ENCODE data around the gene AARS1.
"Not testable (repeated sequence)": the region's sequence is repeated elsewhere in the genome, so short reads cannot be mapped to it uniquely, and the experiment has no call there.

Gene AARS1

DNA sequence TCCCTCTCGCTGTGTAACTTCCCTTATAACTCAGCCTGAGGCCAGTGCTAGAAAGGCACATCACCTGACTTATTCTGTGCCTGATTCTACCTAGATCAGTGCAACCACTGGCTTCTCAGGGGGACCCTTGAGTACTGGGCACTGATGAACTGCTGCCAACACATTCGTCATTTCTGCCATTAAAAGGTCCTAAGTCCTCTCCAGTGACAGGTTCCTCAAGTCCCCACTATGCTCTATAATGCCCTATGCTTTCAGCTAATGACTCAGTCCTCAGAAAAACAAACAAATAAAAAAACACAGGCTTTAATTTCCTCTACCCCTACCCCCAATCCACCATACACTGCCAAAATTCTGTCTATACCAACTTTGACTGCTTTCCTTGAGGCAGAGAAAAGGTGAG lies 66.1 kb downstream of the AARS1 start:
- DNase-seq = not testable (repeated sequence)

DNA sequence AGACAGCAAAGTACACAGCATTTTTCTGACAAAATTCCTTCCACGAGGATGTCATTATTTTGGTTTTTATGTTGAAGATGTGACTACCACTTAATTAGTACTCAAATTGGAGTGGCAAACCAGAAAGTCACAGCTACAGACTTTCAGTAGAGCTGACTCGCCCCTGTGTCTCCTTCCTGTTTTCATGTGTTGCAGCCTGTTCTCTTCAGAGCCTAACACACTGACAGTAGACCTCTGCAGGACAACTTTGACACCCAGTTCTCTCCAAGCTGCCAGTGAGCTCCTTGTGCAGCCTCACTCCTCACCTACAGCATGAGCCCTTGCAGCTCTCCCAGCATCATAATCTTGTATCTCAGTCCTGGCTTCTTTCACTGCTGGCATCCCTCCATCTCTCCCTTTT lies 66.7 kb downstream of the AARS1 start:
- not testable (repeated sequence) for DNase-seq

DNA sequence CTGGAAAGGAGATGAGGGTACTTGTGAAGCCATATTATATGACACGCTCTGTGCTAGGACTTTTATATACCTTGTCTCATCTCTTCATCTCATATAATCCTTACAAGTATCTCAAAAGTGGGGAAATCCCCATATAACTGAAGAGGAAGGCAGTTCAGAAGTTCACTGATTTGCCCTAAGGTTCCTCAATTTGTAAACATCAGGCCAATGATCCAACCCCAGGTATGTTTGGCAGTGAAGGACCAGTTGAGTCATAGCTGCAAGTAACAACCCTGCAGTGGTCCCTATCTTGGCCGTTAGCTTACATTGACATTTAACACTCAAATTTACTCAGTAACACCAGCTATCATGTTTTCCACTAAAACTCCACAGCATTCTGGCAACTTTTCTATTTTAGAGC lies 70.7 kb downstream of the AARS1 start:
- not testable (repeated sequence) for DNase-seq

DNA sequence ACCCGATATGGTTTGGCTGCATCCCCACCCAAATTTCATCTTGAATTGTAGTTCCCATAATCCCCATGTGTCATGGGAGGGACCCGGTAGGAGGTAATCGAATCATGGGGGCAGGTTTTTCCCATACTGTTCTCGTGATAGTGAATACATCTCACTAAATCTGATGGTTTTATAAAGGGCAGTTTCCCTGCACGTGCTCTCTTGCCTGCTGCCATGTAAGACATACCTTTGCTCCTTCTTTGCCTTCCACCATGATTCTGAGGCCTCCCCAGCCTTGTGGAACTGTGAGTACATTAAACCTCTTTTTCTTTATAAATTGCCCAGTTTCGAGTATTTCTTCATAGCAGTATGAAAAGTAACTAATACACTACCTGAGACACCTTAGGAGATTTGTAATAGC lies 82.9 kb downstream of the AARS1 start:
- DNase-seq = not testable (repeated sequence)

DNA sequence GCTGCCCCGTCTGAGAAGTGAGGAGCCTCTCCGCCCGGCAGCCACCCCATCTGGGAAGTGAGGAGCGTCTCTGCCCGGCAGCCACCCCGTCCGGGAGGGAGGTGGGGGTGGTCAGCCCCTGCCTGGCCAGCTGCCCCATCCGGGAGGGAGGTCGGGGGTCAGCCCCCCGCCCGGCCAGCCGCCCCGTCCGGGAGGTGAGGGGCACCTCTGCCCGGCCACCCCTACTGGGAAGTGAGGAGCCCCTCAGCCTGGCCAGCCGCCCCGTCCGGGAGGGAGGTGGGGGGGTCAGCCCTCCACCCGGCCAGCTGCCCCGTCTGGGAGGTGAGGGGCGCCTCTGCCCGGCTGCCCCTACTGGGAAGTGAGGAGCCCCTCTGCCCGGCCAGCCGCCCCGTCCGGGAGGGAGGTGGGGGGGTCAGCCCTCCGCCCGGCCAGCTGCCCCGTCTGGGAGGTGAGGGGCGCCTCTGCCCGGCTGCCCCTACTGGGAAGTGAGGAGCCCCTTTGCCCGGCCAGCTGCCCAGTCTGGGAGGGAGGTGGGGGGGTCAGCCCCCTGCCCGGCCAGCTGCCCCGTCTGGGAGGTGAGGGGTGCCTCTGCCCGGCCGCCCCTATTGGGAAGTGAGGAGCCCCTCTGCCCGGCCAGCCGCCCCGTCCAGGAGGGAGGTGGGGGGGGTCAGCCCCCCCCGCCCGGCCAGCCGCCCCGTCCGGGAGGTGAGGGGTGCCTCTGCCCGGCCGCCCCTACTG lies 84.5 kb downstream of the AARS1 start:
- not testable (repeated sequence) for DNase-seq

DNA sequence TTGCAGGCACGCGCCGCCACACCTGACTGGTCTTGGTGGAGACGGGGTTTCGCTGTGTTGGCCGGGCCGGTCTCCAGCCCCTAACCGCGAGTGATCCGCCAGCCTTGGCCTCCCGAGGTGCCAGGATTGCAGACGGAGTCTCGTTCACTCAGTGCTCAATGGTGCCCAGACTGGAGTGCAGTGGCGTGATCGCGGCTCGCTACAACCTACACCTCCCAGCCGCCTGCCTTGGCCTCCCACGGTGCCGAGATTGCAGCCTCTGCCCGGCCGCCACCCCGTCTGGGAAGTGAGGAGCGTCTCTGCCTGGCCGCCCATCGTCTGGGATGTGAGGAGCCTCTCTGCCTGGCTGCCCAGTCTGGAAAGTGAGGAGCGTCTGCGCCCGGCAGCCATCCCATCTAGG lies 85.3 kb downstream of the AARS1 start:
- not testable (repeated sequence) for DNase-seq

DNA sequence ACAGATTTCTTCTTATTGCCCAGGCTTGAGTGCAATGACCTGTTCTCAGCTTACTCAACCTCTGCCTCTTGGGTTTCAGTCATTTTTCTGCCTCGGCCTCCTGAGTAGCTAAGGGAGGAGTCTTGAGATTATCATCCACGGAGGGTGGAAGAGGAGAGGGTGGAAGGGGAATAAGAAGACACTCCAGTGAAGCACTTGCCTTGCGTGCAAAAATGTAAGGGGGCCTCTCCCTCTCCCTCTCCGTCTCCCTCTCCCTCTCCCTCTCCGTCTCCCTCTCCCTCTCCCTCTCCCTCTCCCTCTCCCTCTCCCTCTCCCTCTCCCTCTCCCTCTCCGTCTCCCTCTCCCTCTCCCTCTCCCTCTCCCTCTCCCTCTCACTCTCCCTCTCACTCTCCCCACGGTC lies 85.8 kb downstream of the AARS1 start:
- DNase-seq = not testable (repeated sequence)

Measured in RPMI8226 (cell line).